GM12875 (cell line): ENCODE measurements around the gene UQCR10.

Experiments
- H3K4me3 ChIP-seq: one replicate; pipeline ENCODE4 v1.5.1; 2011; ENCODE audit warnings: low read depth, low read length, control low read depth
- CTCF ChIP-seq: IDR thresholded peaks from 2 replicates; pipeline ENCODE4 v1.5.1; 2011; ENCODE audit warnings: low read depth, mild to moderate bottlenecking, control low read depth, inconsistent platforms, low read length, moderate library complexity, borderline replicate concordance; ENCODE audit not compliant: insufficient read depth

The UQCR10 gene

DNA sequence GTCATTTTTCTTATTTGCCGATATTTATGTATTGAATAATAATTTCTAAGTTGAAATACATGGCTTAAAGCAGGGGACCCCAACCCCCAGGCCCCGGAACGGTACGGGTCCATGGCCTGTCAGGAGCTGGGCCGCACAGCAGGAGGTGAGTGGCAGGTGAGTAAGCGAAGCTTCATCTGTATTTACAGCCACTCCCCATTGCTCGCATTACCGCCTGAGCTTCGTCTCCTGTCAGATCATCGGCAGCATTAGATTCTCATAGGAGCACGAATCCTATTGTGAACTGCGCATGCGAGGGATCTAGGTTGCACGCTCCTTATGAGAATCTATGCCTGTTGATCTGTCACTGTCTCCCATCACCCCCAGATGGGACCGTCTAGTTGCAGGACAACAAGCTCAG, 4.9 kb upstream of the UQCR10 start:
- TF ChIP-seq CTCF = no peak
- no peak overlapping the region for H3K4me3 ChIP-seq

- TF ChIP-seq CTCF = no peak
Observed at GRCh38 chr22:29765905-29766631, 1.1 kb upstream of the UQCR10 start.

DNA sequence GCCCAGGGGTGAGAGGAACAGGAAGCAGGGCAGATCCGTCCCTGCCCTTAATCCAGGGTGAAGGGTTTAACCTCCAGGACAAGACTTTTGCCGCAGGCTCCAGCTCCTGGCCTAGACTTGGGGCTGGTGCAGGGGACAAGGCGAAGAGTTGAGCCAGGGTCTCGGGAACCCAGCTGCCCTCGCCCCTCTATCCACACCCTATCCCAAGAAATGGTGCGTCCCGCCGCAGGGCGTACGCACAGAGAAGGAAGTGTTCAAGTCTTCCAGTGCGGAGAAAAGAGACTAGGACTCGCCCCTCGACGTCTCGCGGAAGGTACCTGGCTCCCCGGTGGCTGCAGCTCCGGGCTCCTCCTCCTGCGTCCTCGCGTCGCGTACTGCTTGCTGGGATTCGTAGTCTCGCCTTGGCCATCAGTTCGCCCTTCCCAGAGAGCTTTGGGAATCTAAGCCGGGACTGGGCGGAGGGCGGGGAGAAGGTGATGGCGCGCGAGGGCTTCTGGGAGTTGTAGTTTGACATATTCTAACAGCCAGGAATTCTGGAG, 468 bp upstream of the UQCR10 start, which contains the start of gene ZMAT5:
Gene ZMAT5 (minus strand): TSS at position 376 of the 539 bp plus-strand sequence. CDS start 18,463 bp downstream, outside the sequence.
- TF ChIP-seq CTCF = no peak

More at GRCh38 chr22:29765905-29766631, 1.1 kb upstream of the UQCR10 start:
- peak overlapping the region; percentile 62 for H3K4me3 ChIP-seq

GRCh38 chr22:29768052-29768693, 1.0 kb downstream of the UQCR10 start:
- H3K4me3 ChIP-seq = peak overlapping the region; percentile 78
- no peak for TF ChIP-seq CTCF

More for the DNA sequence above, 468 bp upstream of the UQCR10 start, which contains the start of gene ZMAT5:
- peak within 1 kb of the TSS; percentile 78 for H3K4me3 ChIP-seq

GRCh38 chr22:29769723-29770321, 2.7 kb downstream of the UQCR10 start:
- no peak overlapping the region for H3K4me3 ChIP-seq
- TF ChIP-seq CTCF = no peak

DNA sequence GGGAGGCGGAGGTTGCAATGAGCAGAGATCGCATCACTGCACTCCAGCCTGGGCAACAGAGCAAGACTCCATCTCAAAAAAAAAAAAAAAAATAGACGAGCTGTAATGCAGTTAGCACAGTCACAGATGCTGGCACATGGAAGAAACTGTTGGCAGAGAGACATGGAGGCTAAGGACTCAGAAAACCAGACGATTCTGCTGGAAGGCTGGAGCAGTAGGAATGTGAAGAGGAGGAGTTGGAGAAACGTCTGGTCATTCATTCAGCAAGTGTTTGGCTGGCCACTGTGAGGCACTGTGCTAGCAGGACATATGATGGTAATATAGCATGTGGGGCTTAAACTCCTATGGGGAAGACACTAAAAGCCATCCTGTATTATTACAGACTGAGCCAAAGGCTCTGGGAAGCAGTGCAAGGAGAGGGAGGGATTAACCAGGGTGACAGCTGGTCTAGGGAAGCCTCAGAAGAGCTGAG, 5.0 kb downstream of the UQCR10 start:
- 0 out of 2 replicates have a peak, but pooled peaks have one; percentile 18 for TF ChIP-seq CTCF
- H3K4me3 ChIP-seq = no peak overlapping the region
